Measurements from ENCODE around the gene HADH.

GRCh38 chr4:108048157-108048556, 58.5 kb downstream of the HADH start:
- no peak for TF ChIP-seq CTCF (IDR thresholded peaks at IDR 0.05)
- no peak for TF ChIP-seq POLR2A (IDR thresholded peaks at IDR 0.05)

Measured in lower leg skin (tissue), 3 donors.